HG03139 (cell line): ENCODE data around the gene C6.
"Not testable (repeated sequence)": the region's sequence is repeated elsewhere in the genome, so short reads cannot be mapped to it uniquely, and the experiment has no call there.

Source experiments
- ATAC-seq: cut with Tn5 transposase; IDR thresholded peaks from one replicate; pipeline ENCODE4 v1.9.1; 2021; ENCODE audit not compliant: unreplicated experiment

The C6 gene

GRCh38 chr5:41213340-41213739 is at the start of gene C6:
Gene C6, minus strand, starts transcription at chr5:41213532. Its CDS starts 10,302 bp downstream, at chr5:41203230.
- no peak for ATAC-seq

GRCh38 chr5:41256400-41256799 is 43.1 kb upstream of the C6 start:
- no peak for ATAC-seq

GRCh38 chr5:41253109-41253508 is 39.8 kb upstream of the C6 start:
- no peak for ATAC-seq

GRCh38 chr5:41252036-41252435 is 38.7 kb upstream of the C6 start:
- no peak for ATAC-seq

- no peak for ATAC-seq
Observed at GRCh38 chr5:41250351-41250987, 37.1 kb upstream of the C6 start.

- no peak for ATAC-seq
Observed at GRCh38 chr5:41247135-41247534, 33.8 kb upstream of the C6 start.

GRCh38 chr5:41246376-41246775 is 33.0 kb upstream of the C6 start:
- no peak for ATAC-seq

GRCh38 chr5:41243558-41243957 is 30.2 kb upstream of the C6 start:
- ATAC-seq = no peak

GRCh38 chr5:41240985-41241384 is 27.7 kb upstream of the C6 start:
- ATAC-seq = no peak

- ATAC-seq = no peak
Observed at GRCh38 chr5:41240390-41240789, 27.1 kb upstream of the C6 start.

- ATAC-seq = no peak
Observed at GRCh38 chr5:41234475-41234874, 21.1 kb upstream of the C6 start.

GRCh38 chr5:41232797-41233196 is 19.5 kb upstream of the C6 start:
- ATAC-seq = no peak

GRCh38 chr5:41230276-41230675 is 16.9 kb upstream of the C6 start:
- not testable (repeated sequence) for ATAC-seq

- no peak for ATAC-seq
Observed at GRCh38 chr5:41223962-41224361, 10.6 kb upstream of the C6 start.

- no peak for ATAC-seq
Observed at GRCh38 chr5:41219658-41220269, 6.4 kb upstream of the C6 start.

- no peak for ATAC-seq
Observed at GRCh38 chr5:41218929-41219657, 5.8 kb upstream of the C6 start.

- ATAC-seq = no peak
Observed at GRCh38 chr5:41214182-41214581, 850 bp upstream of the C6 start.

GRCh38 chr5:41212935-41213334 is 397 bp downstream of the C6 start:
- ATAC-seq = no peak

- ATAC-seq = no peak
Observed at GRCh38 chr5:41211417-41211816, 1.9 kb downstream of the C6 start.

GRCh38 chr5:41205475-41205874 is 7.9 kb downstream of the C6 start:
- ATAC-seq = not testable (repeated sequence)

GRCh38 chr5:41203033-41203432 is 10.3 kb downstream of the C6 start:
- no peak for ATAC-seq

- no peak for ATAC-seq
Observed at GRCh38 chr5:41201082-41201772, 12.1 kb downstream of the C6 start.
